DOHH2 (cell line): ENCODE results near the gene PPIP5K1.

ENCODE experiments used
- CTCF ChIP-seq: fragments of 200-600 bp; sonication (generic); IDR thresholded peaks from one replicate; pipeline ENCODE4 v1.5.1; 2014; ENCODE audit warnings: antibody characterized with exemption, mild to moderate bottlenecking, low read depth, low read length; ENCODE audit not compliant: poor library complexity, severe bottlenecking
- EZH2phosphoT487 ChIP-seq: fragments of 200-600 bp; sonication (generic); IDR thresholded peaks from 2 replicates; pipeline ENCODE4 v1.6.1; 2017; ENCODE audit warnings: borderline replicate concordance, mild to moderate bottlenecking, antibody characterized with exemption, low read length, moderate library complexity, mixed read lengths

- TF ChIP-seq CTCF (no peak), EZH2phosphoT487 (no peak)
Observed at GRCh38 chr15:43534897-43535296, 55.1 kb downstream of the PPIP5K1 start.
